Measurements from ENCODE around the gene FNDC3A.

- TF ChIP-seq POLR2A (IDR thresholded peaks at IDR 0.05) (no peak), CTCF (IDR thresholded peaks at IDR 0.05) (no peak)
Observed at GRCh38 chr13:49235856-49236431, 260.2 kb downstream of the FNDC3A start.
